KMS-11 (cell line): Measurements from ENCODE around the gene MT1A.

Experiments
- H2AFZ ChIP-seq: fragments of 200-600 bp; sonication (generic); 2 replicates; pipeline ENCODE4 v1.6.1; 2016; ENCODE audit warnings: antibody characterized with exemption, mixed run types, low read depth
- H3K27ac ChIP-seq: fragments of 200-600 bp; sonication (generic); 2 replicates; pipeline ENCODE4 v1.6.1; 2016; ENCODE audit warnings: mild to moderate bottlenecking, mixed run types
- H3K27me3 ChIP-seq: fragments of 200-600 bp; sonication (generic); 2 replicates; pipeline ENCODE4 v1.6.1; 2017; ENCODE audit warnings: mild to moderate bottlenecking, low read depth, mixed run types, moderate library complexity; ENCODE audit not compliant: insufficient read depth
- H3K36me3 ChIP-seq: fragments of 200-600 bp; sonication (generic); 2 replicates; pipeline ENCODE4 v1.6.1; 2017; ENCODE audit warnings: mild to moderate bottlenecking, mixed run types; ENCODE audit not compliant: insufficient read depth
- H3K4me1 ChIP-seq: fragments of 200-600 bp; sonication (generic); 2 replicates; pipeline ENCODE4 v1.6.1; 2016; ENCODE audit warnings: mild to moderate bottlenecking, low read depth, mixed run types; ENCODE audit not compliant: poor library complexity, severe bottlenecking
- H3K4me2 ChIP-seq: fragments of 200-600 bp; sonication (generic); 2 replicates; pipeline ENCODE4 v1.7.0; 2016; ENCODE audit warnings: mild to moderate bottlenecking, mixed run types
- H3K4me3 ChIP-seq: fragments of 200-600 bp; sonication (generic); IDR thresholded peaks from 2 replicates; pipeline ENCODE4 v1.6.1; 2017; ENCODE audit warnings: low read depth, low read length, mixed read lengths; ENCODE audit not compliant: insufficient read depth
- H3K79me2 ChIP-seq: fragments of 200-600 bp; sonication (generic); 2 replicates; pipeline ENCODE4 v1.6.1; 2016; ENCODE audit warnings: low read depth, mixed run types; ENCODE audit not compliant: insufficient read depth
- H3K9ac ChIP-seq: fragments of 200-600 bp; sonication (generic); 2 replicates; pipeline ENCODE4 v1.6.1; 2016; ENCODE audit warnings: mild to moderate bottlenecking, mixed run types
- H4K20me1 ChIP-seq: fragments of 200-600 bp; sonication (generic); 2 replicates; pipeline ENCODE4 v1.6.1; 2016; ENCODE audit warnings: mild to moderate bottlenecking, mixed run types; ENCODE audit not compliant: insufficient read depth
- CTCF ChIP-seq: fragments of 200-600 bp; sonication (generic); conservative IDR thresholded peaks from 2 replicates; pipeline ENCODE4 v1.6.1; 2017; ENCODE audit warnings: low read depth, mild to moderate bottlenecking, antibody characterized with exemption, low read length, moderate library complexity, mixed read lengths

The MT1A gene

GRCh38 chr16:56645311-56645710, 6.8 kb downstream of the MT1A start:
- Histone ChIP-seq H4K20me1 (no peaks in the 10 kb centered on the region), H3K27ac (no peak overlapping the region), H3K27me3 (no peaks in the 10 kb centered on the region), H3K79me2 (no peaks in the 10 kb centered on the region), H3K36me3 (no peaks in the 10 kb centered on the region), H2AFZ (no peak overlapping the region), H3K4me2 (no peak overlapping the region), H3K4me3 (no peak overlapping the region), H3K4me1 (peaks cover 7% of the 10 kb centered on the region), H3K9ac (no peak overlapping the region)
- no peak for TF ChIP-seq CTCF

- Histone ChIP-seq H3K4me3 (no peak overlapping the region), H3K27me3 (no peaks in the 10 kb centered on the region), H3K4me2 (no peak overlapping the region), H2AFZ (no peak overlapping the region), H3K9ac (no peak overlapping the region), H3K36me3 (no peaks in the 10 kb centered on the region), H3K79me2 (no peaks in the 10 kb centered on the region), H3K27ac (no peak overlapping the region), H4K20me1 (no peaks in the 10 kb centered on the region), H3K4me1 (peaks cover 7% of the 10 kb centered on the region)
- TF ChIP-seq CTCF, result no peak
These were observed 7.4 kb downstream of the MT1A start for GRCh38 chr16:56645838-56646237.

- Histone ChIP-seq H3K4me2 (no peak overlapping the region), H3K4me1 (peaks cover 7% of the 10 kb centered on the region), H3K27ac (no peak overlapping the region), H3K36me3 (no peaks in the 10 kb centered on the region), H2AFZ (no peak overlapping the region), H3K27me3 (no peaks in the 10 kb centered on the region), H3K9ac (no peak overlapping the region), H3K79me2 (no peaks in the 10 kb centered on the region), H3K4me3 (no peak overlapping the region), H4K20me1 (no peaks in the 10 kb centered on the region)
- TF ChIP-seq CTCF, result no peak
These were observed 9.4 kb downstream of the MT1A start for GRCh38 chr16:56647641-56648431.

GRCh38 chr16:56649271-56649670, 10.8 kb downstream of the MT1A start:
- Histone ChIP-seq H3K4me1 (no peaks in the 10 kb centered on the region), H3K4me2 (no peak overlapping the region)
- TF ChIP-seq CTCF, result no peak

More at GRCh38 chr16:56649271-56649670, 10.8 kb downstream of the MT1A start:
- Histone ChIP-seq H3K4me3 (no peak overlapping the region), H3K36me3 (no peaks in the 10 kb centered on the region), H3K79me2 (no peaks in the 10 kb centered on the region), H2AFZ (no peak overlapping the region), H3K27ac (no peak overlapping the region), H3K9ac (no peak overlapping the region), H4K20me1 (no peaks in the 10 kb centered on the region), H3K27me3 (no peaks in the 10 kb centered on the region)
